GM10266 (cell line): ENCODE results near the gene FARS2.
"Not testable (repeated sequence)": the region's sequence is repeated elsewhere in the genome, so short reads cannot be mapped to it uniquely, and the experiment has no call there.

ENCODE experiments used
- DNase-seq: peaks from one replicate; pipeline ENCODE4 v3.0.0; 2012; ENCODE audit errors: extremely low spot score
- CTCF ChIP-seq: IDR thresholded peaks from 2 replicates; pipeline ENCODE4 v1.5.1; 2012; ENCODE audit warnings: mild to moderate bottlenecking, low read depth; ENCODE audit not compliant: control insufficient read depth, insufficient read depth; ENCODE audit errors: missing control alignments

FARS2 gene

GRCh38 chr6:5698318-5698717 lies 437.0 kb downstream of the FARS2 start:
- TF ChIP-seq CTCF = no peak
- DNase-seq = no peak

- DNase-seq = not testable (repeated sequence)
These were observed 437.8 kb downstream of the FARS2 start for GRCh38 chr6:5699064-5699463.

- no peak for TF ChIP-seq CTCF
These were observed 439.9 kb downstream of the FARS2 start for GRCh38 chr6:5701174-5701573.

GRCh38 chr6:5704708-5705107 lies 443.4 kb downstream of the FARS2 start:
- DNase-seq = no peak
- TF ChIP-seq CTCF = no peak

More at GRCh38 chr6:5701174-5701573, 439.9 kb downstream of the FARS2 start:
- no peak for DNase-seq

GRCh38 chr6:5705252-5705651 lies 443.9 kb downstream of the FARS2 start:
- no peak for DNase-seq
- no peak for TF ChIP-seq CTCF

- no peak for DNase-seq
These were observed 445.1 kb downstream of the FARS2 start for GRCh38 chr6:5706124-5707033.

GRCh38 chr6:5707281-5708045 lies 446.1 kb downstream of the FARS2 start:
- DNase-seq = no peak
- no peak for TF ChIP-seq CTCF

More at GRCh38 chr6:5706124-5707033, 445.1 kb downstream of the FARS2 start:
- no peak for TF ChIP-seq CTCF
